BE2C (cell line): ENCODE data around the gene ATP10A.

ENCODE experiments used
- DNase-seq: peaks from one replicate; pipeline ENCODE4 v3.0.0-alpha.2; 2020
- H3K27me3 ChIP-seq: fragments of 250-450 bp; sonication (Bioruptor Pico); 2 replicates; pipeline ENCODE4 v1.5.1; 2020; ENCODE audit warnings: mild to moderate bottlenecking
- H3K36me3 ChIP-seq: fragments of 250-450 bp; sonication (Bioruptor Pico); 2 replicates; pipeline ENCODE4 v1.5.1; 2020; ENCODE audit warnings: mild to moderate bottlenecking
- H3K4me1 ChIP-seq: fragments of 250-450 bp; sonication (Bioruptor Pico); 2 replicates; pipeline ENCODE4 v1.5.1; 2020
- H3K4me3 ChIP-seq: 2 replicates; pipeline ENCODE4 v1.5.1; 2011; ENCODE audit warnings: low read depth, low read length
- H3K9me3 ChIP-seq: fragments of 250-450 bp; sonication (Bioruptor Pico); 2 replicates; pipeline ENCODE4 v1.5.1; 2020
- CTCF ChIP-seq: IDR thresholded peaks from 2 replicates; pipeline ENCODE4 v1.5.1; 2012; ENCODE audit warnings: mild to moderate bottlenecking, low read depth, low read length

Gene ATP10A

GRCh38 chr15:25871403-25871802 lies 8.3 kb upstream of the ATP10A start:
- no peak for DNase-seq
- H3K4me1 ChIP-seq: no peaks in the 10 kb centered on the region
- no peak overlapping the region for H3K4me3 ChIP-seq
- no peaks in the 10 kb centered on the region for H3K9me3 ChIP-seq
- H3K27me3 ChIP-seq: no peaks in the 10 kb centered on the region
- H3K36me3 ChIP-seq: no peaks in the 10 kb centered on the region
- TF ChIP-seq CTCF: no peak

GRCh38 chr15:25870938-25871337 lies 7.8 kb upstream of the ATP10A start:
- Histone ChIP-seq H3K9me3 (no peaks in the 10 kb centered on the region), H3K4me1 (no peaks in the 10 kb centered on the region), H3K27me3 (no peaks in the 10 kb centered on the region), H3K36me3 (no peaks in the 10 kb centered on the region), H3K4me3 (no peak overlapping the region)
- DNase-seq: no peak
- no peak for TF ChIP-seq CTCF

GRCh38 chr15:25869701-25870100 lies 6.6 kb upstream of the ATP10A start:
- H3K27me3 ChIP-seq: no peaks in the 10 kb centered on the region
- DNase-seq: no peak
- no peak for TF ChIP-seq CTCF
- no peak overlapping the region for H3K4me3 ChIP-seq
- H3K9me3 ChIP-seq: no peaks in the 10 kb centered on the region
- no peaks in the 10 kb centered on the region for H3K36me3 ChIP-seq
- no peaks in the 10 kb centered on the region for H3K4me1 ChIP-seq

GRCh38 chr15:25866874-25867273 lies 3.7 kb upstream of the ATP10A start:
- no peak for DNase-seq
- no peak for TF ChIP-seq CTCF
- Histone ChIP-seq H3K4me3 (no peak overlapping the region), H3K36me3 (no peaks in the 10 kb centered on the region), H3K4me1 (no peaks in the 10 kb centered on the region), H3K9me3 (no peaks in the 10 kb centered on the region), H3K27me3 (no peaks in the 10 kb centered on the region)

- no peak for DNase-seq
- Histone ChIP-seq H3K9me3 (no peaks in the 10 kb centered on the region), H3K36me3 (no peaks in the 10 kb centered on the region), H3K4me3 (no peak overlapping the region), H3K27me3 (no peaks in the 10 kb centered on the region), H3K4me1 (no peaks in the 10 kb centered on the region)
- TF ChIP-seq CTCF: no peak
Measured at GRCh38 chr15:25866251-25866650, 3.1 kb upstream of the ATP10A start.

- H3K36me3 ChIP-seq: no peaks in the 10 kb centered on the region
- DNase-seq: no peak
- no peaks in the 10 kb centered on the region for H3K27me3 ChIP-seq
- H3K4me1 ChIP-seq: no peaks in the 10 kb centered on the region
- TF ChIP-seq CTCF: no peak
- no peaks in the 10 kb centered on the region for H3K9me3 ChIP-seq
- no peak overlapping the region for H3K4me3 ChIP-seq
Measured at GRCh38 chr15:25864966-25865365, 1.8 kb upstream of the ATP10A start.
